IMR-90 (cell line): ENCODE results near the gene PTPRK. TPM values are rescaled to one million over a fixed set of nuclear protein-coding genes. Genes with fewer than 3 reads are reported as not detected.

Experiments
- ATAC-seq: fragments of 200-7000 bp; cut with Tn5 transposase; 2 replicates; pipeline ENCODE4 v1.9.1; 2020; ENCODE audit warnings: low read depth, mild to moderate bottlenecking, moderate library complexity
- BruUV-seq: library from RNA; stranded (reverse); fragments of 400-500 nt; replicated peaks from 2 replicates; lab custom pipeline; 2021; lab: Mats Ljungman, UMichigan
- CTCF ChIA-PET: fragments of 300-600 bp; formaldehyde crosslinking; extraction: SDS; loops from one replicate; lab custom pipeline; 2021; ENCODE audit warnings: antibody characterized with exemption; lab: Yijun Ruan, JAX
- POLR2A ChIA-PET: fragments of 300-600 bp; sonication (Branson Sonifier 250); formaldehyde crosslinking; loops from one replicate; lab custom pipeline; 2022; ENCODE audit warnings: antibody characterized with exemption; ENCODE audit not compliant: unreplicated experiment; lab: Charles Lee
- DNase-seq: peaks from one replicate; pipeline ENCODE4 v3.0.0; 2013
- H2AFZ ChIP-seq: replicated peaks from 2 replicates; pipeline ENCODE3; 2013; ENCODE audit warnings: low read length, mild to moderate bottlenecking; ENCODE audit not compliant: poor library complexity
- H2AK5ac ChIP-seq: 2 replicates; pipeline ENCODE4 v1.6.1; 2013; ENCODE audit warnings: low read depth, low read length, inconsistent platforms
- H2AK9ac ChIP-seq: replicated peaks from 2 replicates; pipeline ENCODE3; 2013; ENCODE audit warnings: mild to moderate bottlenecking, low read depth, low read length, moderate library complexity; ENCODE audit not compliant: poor library complexity
- H2BK120ac ChIP-seq: 2 replicates; pipeline ENCODE4 v1.6.1; 2013; ENCODE audit warnings: low read depth, low read length, inconsistent platforms
- H2BK15ac ChIP-seq: 3 replicates; pipeline ENCODE4 v1.6.1; 2013; ENCODE audit warnings: low read depth, low read length, inconsistent platforms
- H2BK20ac ChIP-seq: 2 replicates; pipeline ENCODE4 v1.6.1; 2013; ENCODE audit warnings: low read depth, mild to moderate bottlenecking, inconsistent platforms, low read length, moderate library complexity
- H2BK5ac ChIP-seq: 2 replicates; pipeline ENCODE4 v1.6.1; 2013; ENCODE audit warnings: mild to moderate bottlenecking, low read depth, low read length, inconsistent platforms; ENCODE audit not compliant: poor library complexity, severe bottlenecking
- H3K14ac ChIP-seq: replicated peaks from 2 replicates; pipeline ENCODE4 v1.6.1; 2013; ENCODE audit warnings: low read depth, low read length, inconsistent platforms
- H3K18ac ChIP-seq: 2 replicates; pipeline ENCODE4 v1.6.1; 2013; ENCODE audit warnings: low read depth, low read length, control low read depth
- H3K23ac ChIP-seq: 2 replicates; pipeline ENCODE4 v1.6.1; 2013; ENCODE audit warnings: low read depth, low read length, inconsistent platforms
- H3K27ac ChIP-seq: 2 replicates; pipeline ENCODE4 v1.5.1; 2013; ENCODE audit warnings: mild to moderate bottlenecking, control low read depth, low read length; ENCODE audit not compliant: insufficient read depth
- H3K27me3 ChIP-seq: 2 replicates; pipeline ENCODE4 v1.6.1; 2013; ENCODE audit warnings: low read length; ENCODE audit not compliant: control insufficient read depth, insufficient read depth
- H3K36me3 ChIP-seq: 2 replicates; pipeline ENCODE4 v1.6.1; 2013; ENCODE audit warnings: low read length, mixed read lengths; ENCODE audit not compliant: control insufficient read depth, insufficient read depth
- H3K4ac ChIP-seq: 2 replicates; pipeline ENCODE4 v1.6.1; 2013; ENCODE audit warnings: low read depth, low read length, inconsistent platforms
- H3K4me1 ChIP-seq: 2 replicates; pipeline ENCODE4 v1.6.1; 2013; ENCODE audit warnings: low read length, mixed read lengths; ENCODE audit not compliant: control insufficient read depth, insufficient read depth
- H3K4me2 ChIP-seq: 2 replicates; pipeline ENCODE4 v1.6.1; 2013; ENCODE audit warnings: low read depth, mild to moderate bottlenecking, control low read depth, low read length, moderate library complexity
- H3K4me3 ChIP-seq: 2 replicates; pipeline ENCODE4 v1.5.1; 2013; ENCODE audit warnings: low read depth, mild to moderate bottlenecking, control low read depth, low read length, moderate library complexity; ENCODE audit not compliant: insufficient read depth
- H3K56ac ChIP-seq: 2 replicates; pipeline ENCODE4 v1.6.1; 2013; ENCODE audit warnings: low read length, inconsistent platforms; ENCODE audit not compliant: insufficient read depth; ENCODE audit errors: extremely low read depth
- H3K79me1 ChIP-seq, 2 experiments: 2 replicates each; pipeline ENCODE4 v1.6.1; 2013; ENCODE audit warnings: low read length in 2 of 2, inconsistent platforms in 1 of 2, low read depth in 1 of 2
- H3K9ac ChIP-seq: 2 replicates; pipeline ENCODE4 v1.6.1; 2013; ENCODE audit warnings: low read depth, low read length, control low read depth
- H3K9me1 ChIP-seq: 2 replicates; pipeline ENCODE4 v1.6.1; 2013; ENCODE audit warnings: low read length, inconsistent platforms; ENCODE audit not compliant: insufficient read depth
- H3K9me3 ChIP-seq: 2 replicates; pipeline ENCODE4 v1.6.1; 2013; ENCODE audit warnings: low read length; ENCODE audit not compliant: control insufficient read depth, insufficient read depth
- H4K20me1 ChIP-seq: 2 replicates; pipeline ENCODE4 v1.6.1; 2013; ENCODE audit warnings: low read length, inconsistent platforms; ENCODE audit not compliant: insufficient read depth
- H4K5ac ChIP-seq: 2 replicates; pipeline ENCODE4 v1.6.1; 2013; ENCODE audit warnings: mild to moderate bottlenecking, low read depth, low read length, control low read depth
- H4K8ac ChIP-seq, 2 experiments: 2 replicates each; pipeline ENCODE4 v1.6.1; 2013; ENCODE audit warnings: low read depth in 2 of 2, low read length in 2 of 2, control low read depth in 1 of 2, inconsistent platforms in 1 of 2
- H4K91ac ChIP-seq: 2 replicates; pipeline ENCODE4 v1.6.1; 2013; ENCODE audit warnings: low read depth, low read length, inconsistent platforms; ENCODE audit not compliant: insufficient read depth
- BHLHE40 ChIP-seq: fragments of 150-350 bp; IDR thresholded peaks from 2 replicates; pipeline ENCODE4 v1.6.1; 2016; ENCODE audit warnings: mild to moderate bottlenecking, low read depth, low read length
- CEBPB ChIP-seq: IDR thresholded peaks from 2 replicates; pipeline ENCODE4 v1.6.1; 2012; ENCODE audit warnings: low read depth, low read length, improper control_type of control experiment
- CHD1 ChIP-seq: IDR thresholded peaks from 2 replicates; pipeline ENCODE4 v1.6.1; 2012; ENCODE audit warnings: low read depth, low read length, improper control_type of control experiment
- CTCF ChIP-seq: conservative IDR thresholded peaks from 2 replicates; pipeline ENCODE4 v1.5.1; 2012; ENCODE audit warnings: mild to moderate bottlenecking, low read depth, low read length, improper control_type of control experiment
- FOS ChIP-seq: fragments of 150-350 bp; IDR thresholded peaks from 2 replicates; pipeline ENCODE4 v1.6.1; 2016; ENCODE audit warnings: low read depth, low read length
- MAFK ChIP-seq: IDR thresholded peaks from 2 replicates; pipeline ENCODE4 v1.6.1; 2012; ENCODE audit warnings: low read depth, low read length, improper control_type of control experiment
- MAZ ChIP-seq: IDR thresholded peaks from 2 replicates; pipeline ENCODE4 v1.6.1; 2012; ENCODE audit warnings: low read depth, mild to moderate bottlenecking, low read length, improper control_type of control experiment, moderate library complexity, borderline replicate concordance
- MXI1 ChIP-seq: IDR thresholded peaks from 2 replicates; pipeline ENCODE4 v1.6.1; 2012; ENCODE audit warnings: low read depth, mild to moderate bottlenecking, low read length, moderate library complexity, borderline replicate concordance
- NFE2L2 ChIP-seq: fragments of 150-350 bp; IDR thresholded peaks from 2 replicates; pipeline ENCODE4 v1.6.1; 2016; ENCODE audit warnings: low read depth, mild to moderate bottlenecking, low read length
- POLR2A ChIP-seq: IDR thresholded peaks from 2 replicates; pipeline ENCODE4 v1.6.1; 2012; ENCODE audit warnings: mild to moderate bottlenecking, low read depth, low read length
- RAD21 ChIP-seq: IDR thresholded peaks from 2 replicates; pipeline ENCODE4 v1.6.1; 2012; ENCODE audit warnings: low read length, improper control_type of control experiment
- RCOR1 ChIP-seq: IDR thresholded peaks from 2 replicates; pipeline ENCODE4 v1.6.1; 2012; ENCODE audit warnings: mild to moderate bottlenecking, low read length, improper control_type of control experiment; ENCODE audit not compliant: insufficient replicate concordance
- RFX5 ChIP-seq: IDR thresholded peaks from 2 replicates; pipeline ENCODE4 v1.8.0; 2012; ENCODE audit warnings: low read depth, mild to moderate bottlenecking, low read length, moderate library complexity
- SMC3 ChIP-seq: fragments of 150-350 bp; IDR thresholded peaks from 2 replicates; pipeline ENCODE4 v1.6.1; 2016; ENCODE audit warnings: low read depth, mild to moderate bottlenecking, antibody characterized with exemption, low read length, moderate library complexity
- WGBS, 2 experiments: methylation state at CpG; one replicate each; pipeline versions ENCODE4 v1.1.5 to v1.1.7; 2013; ENCODE audit warnings: missing lambda C conversion rate in 2 of 2; ENCODE audit not compliant: insufficient read length in 1 of 2; ENCODE audit errors: extremely low coverage in 2 of 2; 5-methylcytosine and 5-hydroxymethylcytosine counted together
- dilution Hi-C: fragments of 300-500 bp; cut with HindIII; formaldehyde crosslinking; loops from one replicate; pipeline ENCODE4 v1.14.3; 2018; ENCODE audit warnings: low sequenced_read_pairs; ENCODE audit not compliant: unreplicated experiment
- in situ Hi-C: fragments of 300-500 bp; cut with MboI; formaldehyde crosslinking; loops from 3 replicates; pipeline ENCODE4 v1.14.3; 2019; ENCODE audit warnings: low sequenced_read_pairs, inconsistent platforms, mixed read lengths
- intact Hi-C: fragments of 100-400 bp; cut with micrococcal nuclease; formaldehyde crosslinking; loops from 2 replicates; pipeline ENCODE4 v1.10.0; 2022
- polyA plus RNA-seq, 3 experiments: library from polyadenylated mRNA; depleted of rRNA; stranded (reverse); fragments of >200 nt; gene quantifications; 2 replicates each; pipeline ENCODE4 v1.2.3, GENCODE V29; 2012; ENCODE audit warnings: low replicate concordance in 1 of 3
- total RNA-seq: library from RNA; depleted of rRNA; stranded (reverse); fragments of >200 nt; gene quantifications from 2 replicates; pipeline ENCODE4 v1.2.3, GENCODE V29; 2012
- TF ChIP-seq, protein P1 (sequence below): fragments of 150-350 bp; IDR thresholded peaks from 2 replicates; pipeline ENCODE4 v1.6.1; 2017; ENCODE audit warnings: mild to moderate bottlenecking, antibody characterized with exemption, low read length, low read depth
- TF ChIP-seq, protein P2 (sequence below): fragments of 150-350 bp; IDR thresholded peaks from 2 replicates; pipeline ENCODE4 v1.6.1; 2016; ENCODE audit warnings: low read depth, mild to moderate bottlenecking, low read length, moderate library complexity, borderline replicate concordance

The PTPRK gene
- total and polyA plus RNA-seq, 2 of the 4 experiments (the other 2 are of a cell fraction): 18.0 to 80.8 TPM

GRCh38 chr6:128493877-128494276, 26.5 kb downstream of the PTPRK start:
- WGBS, 2 experiments: no CpG with 5 or more reads among the region's 4 CpGs

More at GRCh38 chr6:128493877-128494276, 26.5 kb downstream of the PTPRK start:
- H4K5ac ChIP-seq: no peak overlapping the region
- H3K4ac ChIP-seq: no peak overlapping the region
- H2AFZ ChIP-seq: no peak overlapping the region
- in situ Hi-C loops (no loop called here), dilution Hi-C loops (no loop called here), intact Hi-C loops (loop anchor here (5.0 kb wide), 1 partner anchor 62 kb away; no protein-coding TSS in a partner anchor)
- CTCF ChIA-PET: interaction anchor here (0.7 kb wide), 1 partner anchor 23 kb away, joined by 4 read pairs; no protein-coding TSS in a partner anchor
- no peak overlapping the region for H4K8ac ChIP-seq
- no peak overlapping the region for H4K91ac ChIP-seq
- no peak overlapping the region for H3K56ac ChIP-seq
- DNase-seq (no peak), ATAC-seq (no peak)
- peaks cover 38 to 54% of the 10 kb centered on the region in 2 experiments for H3K79me1 ChIP-seq
- POLR2A ChIA-PET: no interaction called here
- H3K27ac ChIP-seq: no peak overlapping the region
- peaks cover 11% of the 10 kb centered on the region for H3K4me1 ChIP-seq
- TF ChIP-seq CHD1 (no peak), BHLHE40 (no peak), SMC3 (no peak), NFE2L2 (no peak), MAZ (no peak), POLR2A (no peak), MAFK (no peak), RCOR1 (no peak), FOS (no peak), RAD21 (no peak), CEBPB (no peak), CTCF (no peak), RFX5 (no peak), MXI1 (no peak)
- TF ChIP-seq, protein P1, sequence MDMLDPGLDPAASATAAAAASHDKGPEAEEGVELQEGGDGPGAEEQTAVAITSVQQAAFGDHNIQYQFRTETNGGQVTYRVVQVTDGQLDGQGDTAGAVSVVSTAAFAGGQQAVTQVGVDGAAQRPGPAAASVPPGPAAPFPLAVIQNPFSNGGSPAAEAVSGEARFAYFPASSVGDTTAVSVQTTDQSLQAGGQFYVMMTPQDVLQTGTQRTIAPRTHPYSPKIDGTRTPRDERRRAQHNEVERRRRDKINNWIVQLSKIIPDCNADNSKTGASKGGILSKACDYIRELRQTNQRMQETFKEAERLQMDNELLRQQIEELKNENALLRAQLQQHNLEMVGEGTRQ: no peak
- TF ChIP-seq, protein P2, sequence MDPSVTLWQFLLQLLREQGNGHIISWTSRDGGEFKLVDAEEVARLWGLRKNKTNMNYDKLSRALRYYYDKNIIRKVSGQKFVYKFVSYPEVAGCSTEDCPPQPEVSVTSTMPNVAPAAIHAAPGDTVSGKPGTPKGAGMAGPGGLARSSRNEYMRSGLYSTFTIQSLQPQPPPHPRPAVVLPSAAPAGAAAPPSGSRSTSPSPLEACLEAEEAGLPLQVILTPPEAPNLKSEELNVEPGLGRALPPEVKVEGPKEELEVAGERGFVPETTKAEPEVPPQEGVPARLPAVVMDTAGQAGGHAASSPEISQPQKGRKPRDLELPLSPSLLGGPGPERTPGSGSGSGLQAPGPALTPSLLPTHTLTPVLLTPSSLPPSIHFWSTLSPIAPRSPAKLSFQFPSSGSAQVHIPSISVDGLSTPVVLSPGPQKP: no peak
- H3K9ac ChIP-seq: no peak overlapping the region
- H2AK5ac ChIP-seq: no peak overlapping the region
- H2BK120ac ChIP-seq: no peak overlapping the region
- no peak overlapping the region for H2BK15ac ChIP-seq
- H3K14ac ChIP-seq: no peak overlapping the region
- no peak overlapping the region for H3K4me3 ChIP-seq
- H2AK9ac ChIP-seq: no peak overlapping the region
- H2BK5ac ChIP-seq: no peak overlapping the region
- no TSS peak for BruUV-seq
- no peak overlapping the region for H3K18ac ChIP-seq
- no peak overlapping the region for H3K23ac ChIP-seq
- H3K9me3 ChIP-seq: no peaks in the 10 kb centered on the region
- peaks cover 8% of the 10 kb centered on the region; the same call in 1 of the 2 replicates for H3K9me1 ChIP-seq
- peaks cover 56% of the 10 kb centered on the region for H4K20me1 ChIP-seq
- H3K4me2 ChIP-seq: no peak overlapping the region
- H3K36me3 ChIP-seq: peaks cover 5% of the 10 kb centered on the region; the same call in 1 of the 2 replicates
- H3K27me3 ChIP-seq: no peaks in the 10 kb centered on the region
- no peak overlapping the region for H2BK20ac ChIP-seq
